Esophagus squamous epithelium (tissue), 4 donors: ENCODE results near the gene SLC2A5.

Experiments used
- POLR2A ChIP-seq, 4 donors: fragments of 450-650 bp; IDR thresholded peaks; one replicate each; pipeline ENCODE4 v1.6.1; 2017; ENCODE audit warnings: antibody characterized with exemption in 4 of 4, mild to moderate bottlenecking in 4 of 4, moderate library complexity in 3 of 4
- TF ChIP-seq, protein P1 (sequence below), 6 experiments: fragments of 450-650 bp in 4 of 6; fragments of 200-600 bp in 2 of 6; sonication (generic) in 2 of 6; IDR thresholded peaks; one replicate each; pipeline ENCODE4 v1.5.1; 2016 to 2019; ENCODE audit warnings: antibody characterized with exemption in 6 of 6, mild to moderate bottlenecking in 4 of 6, moderate library complexity in 4 of 6

DNA sequence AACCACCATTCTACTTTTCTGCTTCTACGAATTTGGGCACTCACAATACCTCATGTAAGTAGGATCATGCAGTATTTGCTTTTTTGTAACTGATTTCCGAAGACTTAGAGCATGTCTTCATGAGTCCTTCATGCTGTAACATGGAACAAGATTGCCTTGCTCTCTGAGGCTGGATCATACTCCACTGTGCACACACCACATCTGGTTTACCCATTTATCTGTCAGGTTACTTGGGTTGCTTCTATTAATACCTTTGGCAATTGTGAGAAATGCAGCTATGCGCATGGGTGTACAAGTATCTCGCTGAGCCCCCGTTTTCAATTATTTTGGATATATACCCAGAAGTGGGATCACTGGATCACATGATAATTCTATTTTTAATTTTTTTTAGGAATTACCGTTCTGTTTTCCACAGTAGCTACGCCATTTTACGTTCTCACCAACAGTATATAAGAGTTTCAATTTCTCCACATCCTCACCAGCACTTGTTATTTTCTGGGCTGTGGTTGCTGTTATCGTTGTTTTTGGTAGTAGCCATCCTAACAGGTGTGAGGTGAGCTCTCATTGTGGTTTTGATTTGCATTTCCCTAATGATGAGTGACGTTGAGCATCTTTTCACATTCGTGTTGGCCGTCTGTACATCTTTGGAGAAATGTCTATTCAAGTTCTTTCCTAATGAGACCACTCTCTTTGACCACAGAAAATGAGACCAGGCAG lies 10.7 kb upstream of the SLC2A5 start:
- TF ChIP-seq, protein P1, sequence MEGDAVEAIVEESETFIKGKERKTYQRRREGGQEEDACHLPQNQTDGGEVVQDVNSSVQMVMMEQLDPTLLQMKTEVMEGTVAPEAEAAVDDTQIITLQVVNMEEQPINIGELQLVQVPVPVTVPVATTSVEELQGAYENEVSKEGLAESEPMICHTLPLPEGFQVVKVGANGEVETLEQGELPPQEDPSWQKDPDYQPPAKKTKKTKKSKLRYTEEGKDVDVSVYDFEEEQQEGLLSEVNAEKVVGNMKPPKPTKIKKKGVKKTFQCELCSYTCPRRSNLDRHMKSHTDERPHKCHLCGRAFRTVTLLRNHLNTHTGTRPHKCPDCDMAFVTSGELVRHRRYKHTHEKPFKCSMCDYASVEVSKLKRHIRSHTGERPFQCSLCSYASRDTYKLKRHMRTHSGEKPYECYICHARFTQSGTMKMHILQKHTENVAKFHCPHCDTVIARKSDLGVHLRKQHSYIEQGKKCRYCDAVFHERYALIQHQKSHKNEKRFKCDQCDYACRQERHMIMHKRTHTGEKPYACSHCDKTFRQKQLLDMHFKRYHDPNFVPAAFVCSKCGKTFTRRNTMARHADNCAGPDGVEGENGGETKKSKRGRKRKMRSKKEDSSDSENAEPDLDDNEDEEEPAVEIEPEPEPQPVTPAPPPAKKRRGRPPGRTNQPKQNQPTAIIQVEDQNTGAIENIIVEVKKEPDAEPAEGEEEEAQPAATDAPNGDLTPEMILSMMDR (IDR thresholded peaks at IDR 0.05) = no peak
- no peak for TF ChIP-seq POLR2A (IDR thresholded peaks at IDR 0.05)
